Vagina (tissue), 2 donors: ENCODE data around the gene GJA3. TPM values are rescaled to one million over a fixed set of nuclear protein-coding genes. Genes with fewer than 3 reads are reported as not detected.

Source experiments
- DNase-seq, 2 donors: peaks; one replicate each; pipeline ENCODE4 v3.0.0-alpha.2; 2017; ENCODE audit errors: extremely low spot score in 2 of 2
- H3K27ac ChIP-seq: fragments of 200-600 bp; sonication (generic); one replicate; pipeline ENCODE4 v1.5.1; 2019
- H3K27me3 ChIP-seq: fragments of 200-600 bp; sonication (generic); one replicate; pipeline ENCODE4 v1.5.1; 2019
- H3K36me3 ChIP-seq, 2 donors: fragments of 200-600 bp; sonication (generic); one replicate each; pipeline ENCODE4 v1.5.1; 2017 to 2019
- H3K4me1 ChIP-seq: fragments of 200-600 bp; sonication (generic); one replicate; pipeline ENCODE4 v1.5.1; 2019
- H3K4me3 ChIP-seq, 2 donors: fragments of 200-600 bp; sonication (generic); 1 replicate in 1 of 2; 2 replicates in 1 of 2; pipeline ENCODE4 v1.5.1; 2016 to 2019
- H3K9me3 ChIP-seq: fragments of 200-600 bp; sonication (generic); one replicate; pipeline ENCODE4 v1.5.1; 2019
- POLR2A ChIP-seq, 2 donors: fragments of 450-650 bp; IDR thresholded peaks; one replicate each; pipeline ENCODE4 v1.6.1; 2017; ENCODE audit warnings: antibody characterized with exemption in 2 of 2, mild to moderate bottlenecking in 2 of 2, moderate library complexity in 2 of 2
- POLR2AphosphoS5 ChIP-seq, 2 donors: sonication (generic); formaldehyde crosslinking; IDR thresholded peaks; one replicate each; pipeline ENCODE4 v1.9.0; 2017; ENCODE audit warnings: antibody characterized with exemption in 2 of 2, mild to moderate bottlenecking in 2 of 2, low read depth in 1 of 2; ENCODE audit not compliant: insufficient read depth in 1 of 2
- intact Hi-C: fragments of 100-400 bp; cut with DNase I; formaldehyde crosslinking; loops from one replicate; pipeline ENCODE4 v1.15.1; 2023
- total RNA-seq: library from RNA; depleted of rRNA; stranded (reverse); fragments of >200 nt; gene quantifications from one replicate; pipeline ENCODE4 v1.2.3, GENCODE V29; 2016
- TF ChIP-seq, protein P1 (sequence below), 3 experiments: fragments of 450-650 bp in 2 of 3; fragments of 200-600 bp in 1 of 3; sonication (generic) in 1 of 3; IDR thresholded peaks; one replicate each; pipeline ENCODE4 v1.5.1; 2017 to 2019; ENCODE audit warnings: antibody characterized with exemption in 3 of 3, mild to moderate bottlenecking in 2 of 3, moderate library complexity in 2 of 3

The GJA3 gene
- total RNA-seq, 1 donor from 2014 or later = not detected

DNA sequence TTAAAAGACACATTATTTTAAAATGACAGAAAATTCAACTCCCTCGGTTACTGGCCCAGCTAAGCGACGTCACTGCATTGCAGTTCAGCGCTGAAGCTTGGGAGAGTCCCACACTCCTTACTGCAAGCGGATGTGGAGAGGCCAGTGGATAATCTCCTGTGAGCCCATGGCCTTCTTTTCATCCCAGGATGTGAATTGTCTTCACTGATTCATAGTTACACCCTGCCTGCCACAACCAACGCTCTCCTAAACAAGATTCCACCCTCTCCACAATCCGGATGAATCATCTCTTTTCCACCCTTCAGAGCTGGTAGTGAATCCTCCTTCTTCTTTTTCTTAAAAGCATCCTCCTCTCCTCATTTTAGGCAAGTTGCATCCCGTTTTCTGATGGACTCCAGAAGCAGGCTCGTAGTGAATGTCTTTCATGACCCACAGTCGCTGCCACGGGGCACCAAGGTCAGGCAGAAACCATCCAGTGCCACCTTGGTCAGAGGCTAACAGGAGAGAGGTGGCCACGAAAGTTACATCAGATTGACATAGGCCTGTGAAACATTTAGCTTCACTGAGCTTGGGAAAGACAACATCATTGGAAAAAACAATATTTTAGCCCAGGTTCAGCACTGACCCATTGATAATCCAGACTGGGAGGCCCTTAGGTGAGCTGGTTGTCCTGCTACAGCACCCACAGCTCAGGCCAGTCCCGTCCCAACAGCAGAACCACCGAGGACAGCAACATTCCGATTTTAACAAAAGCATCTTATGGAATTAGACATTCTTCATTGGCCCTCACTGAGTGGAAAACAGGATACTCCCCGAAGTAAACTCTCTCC, 29.8 kb upstream of the GJA3 start:
- TF ChIP-seq POLR2AphosphoS5 (IDR thresholded peaks at IDR 0.05; ENCODE audit: insufficient read depth in 1 of 2, low read depth in 1 of 2) = peak in 1 of 2 donors; percentile 16
- no peak for TF ChIP-seq POLR2A (IDR thresholded peaks at IDR 0.05)
- Histone ChIP-seq H3K4me3 (peak overlapping the region in 1 of 2 donors; percentile 54), H3K4me1 (peaks cover 39% of the 10 kb centered on the region), H3K27ac (peak overlapping the region; percentile 65), H3K27me3 (peaks cover 16% of the 10 kb centered on the region), H3K36me3 (no peaks in the 10 kb centered on the region), H3K9me3 (no peaks in the 10 kb centered on the region)
- intact Hi-C loops = loop anchor here (5.0 to 10.0 kb wide), 2 partner anchors 294 to 992 kb away; no protein-coding TSS in a partner anchor
- DNase-seq = peak in 1 of 2 donors; percentile 64

DNA sequence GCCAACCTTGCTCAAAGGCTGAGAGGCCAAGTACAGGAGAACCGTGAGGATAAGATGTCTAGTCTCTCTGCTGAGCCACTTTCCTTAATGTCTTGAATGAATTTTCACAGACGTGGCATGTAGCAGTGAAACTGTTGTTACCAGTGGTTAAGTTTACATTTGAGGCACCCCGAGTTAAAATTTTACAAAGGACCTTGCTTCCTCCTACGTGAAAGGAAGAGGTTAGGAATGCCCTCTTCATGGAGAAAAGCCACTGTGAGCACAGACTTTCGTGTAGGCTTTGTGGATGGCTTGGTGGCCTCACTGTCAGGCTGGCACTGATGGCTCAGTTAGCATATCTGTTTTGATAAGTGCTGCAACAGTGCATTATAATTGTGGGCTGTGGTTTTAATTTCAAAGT, 29.2 kb upstream of the GJA3 start:
- Histone ChIP-seq H3K27me3 (peaks cover 16% of the 10 kb centered on the region), H3K27ac (no peak overlapping the region), H3K4me1 (peaks cover 39% of the 10 kb centered on the region)

GRCh38 chr13:20188667-20189553, 28.1 kb upstream of the GJA3 start:
- TF ChIP-seq POLR2AphosphoS5 (IDR thresholded peaks at IDR 0.05; ENCODE audit: insufficient read depth in 1 of 2, low read depth in 1 of 2) = no peak
- no peak for TF ChIP-seq POLR2A (IDR thresholded peaks at IDR 0.05)
- TF ChIP-seq, protein P1, sequence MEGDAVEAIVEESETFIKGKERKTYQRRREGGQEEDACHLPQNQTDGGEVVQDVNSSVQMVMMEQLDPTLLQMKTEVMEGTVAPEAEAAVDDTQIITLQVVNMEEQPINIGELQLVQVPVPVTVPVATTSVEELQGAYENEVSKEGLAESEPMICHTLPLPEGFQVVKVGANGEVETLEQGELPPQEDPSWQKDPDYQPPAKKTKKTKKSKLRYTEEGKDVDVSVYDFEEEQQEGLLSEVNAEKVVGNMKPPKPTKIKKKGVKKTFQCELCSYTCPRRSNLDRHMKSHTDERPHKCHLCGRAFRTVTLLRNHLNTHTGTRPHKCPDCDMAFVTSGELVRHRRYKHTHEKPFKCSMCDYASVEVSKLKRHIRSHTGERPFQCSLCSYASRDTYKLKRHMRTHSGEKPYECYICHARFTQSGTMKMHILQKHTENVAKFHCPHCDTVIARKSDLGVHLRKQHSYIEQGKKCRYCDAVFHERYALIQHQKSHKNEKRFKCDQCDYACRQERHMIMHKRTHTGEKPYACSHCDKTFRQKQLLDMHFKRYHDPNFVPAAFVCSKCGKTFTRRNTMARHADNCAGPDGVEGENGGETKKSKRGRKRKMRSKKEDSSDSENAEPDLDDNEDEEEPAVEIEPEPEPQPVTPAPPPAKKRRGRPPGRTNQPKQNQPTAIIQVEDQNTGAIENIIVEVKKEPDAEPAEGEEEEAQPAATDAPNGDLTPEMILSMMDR (IDR thresholded peaks at IDR 0.05) = no peak
- DNase-seq = peak in 1 of 2 donors; percentile 77
- Histone ChIP-seq H3K4me1 (peaks cover 34% of the 10 kb centered on the region), H3K27me3 (peaks cover 10% of the 10 kb centered on the region), H3K9me3 (no peaks in the 10 kb centered on the region), H3K36me3 (no peaks in the 10 kb centered on the region), H3K4me3 (no peak overlapping the region), H3K27ac (no peak overlapping the region)
- intact Hi-C loops = no loop called here

More for the DNA sequence above, 29.2 kb upstream of the GJA3 start:
- no peak for TF ChIP-seq POLR2AphosphoS5 (IDR thresholded peaks at IDR 0.05; ENCODE audit: insufficient read depth in 1 of 2, low read depth in 1 of 2)
- TF ChIP-seq, protein P1 (IDR thresholded peaks at IDR 0.05) = no peak
- TF ChIP-seq POLR2A (IDR thresholded peaks at IDR 0.05) = no peak
- Histone ChIP-seq H3K9me3 (no peaks in the 10 kb centered on the region), H3K36me3 (no peaks in the 10 kb centered on the region), H3K4me3 (peak overlapping the region in 1 of 2 donors; percentile 54)
- intact Hi-C loops = loop anchor here (5.0 to 10.0 kb wide), 2 partner anchors 295 to 992 kb away; no protein-coding TSS in a partner anchor
- DNase-seq = no peak

GRCh38 chr13:20186771-20187170, 25.9 kb upstream of the GJA3 start:
- no peaks in the 10 kb centered on the region for H3K36me3 ChIP-seq
- intact Hi-C loops = no loop called here
- H3K9me3 ChIP-seq = no peaks in the 10 kb centered on the region
- TF ChIP-seq, protein P1 (IDR thresholded peaks at IDR 0.05) = no peak
- TF ChIP-seq POLR2AphosphoS5 (IDR thresholded peaks at IDR 0.05; ENCODE audit: insufficient read depth in 1 of 2, low read depth in 1 of 2) (no peak), POLR2A (IDR thresholded peaks at IDR 0.05) (no peak)
- no peak overlapping the region for H3K27ac ChIP-seq
- peaks cover 13% of the 10 kb centered on the region for H3K4me1 ChIP-seq
- no peak overlapping the region for H3K4me3 ChIP-seq
- peak in 1 of 2 donors; percentile 58 for DNase-seq
- H3K27me3 ChIP-seq = peaks cover 6% of the 10 kb centered on the region

DNA sequence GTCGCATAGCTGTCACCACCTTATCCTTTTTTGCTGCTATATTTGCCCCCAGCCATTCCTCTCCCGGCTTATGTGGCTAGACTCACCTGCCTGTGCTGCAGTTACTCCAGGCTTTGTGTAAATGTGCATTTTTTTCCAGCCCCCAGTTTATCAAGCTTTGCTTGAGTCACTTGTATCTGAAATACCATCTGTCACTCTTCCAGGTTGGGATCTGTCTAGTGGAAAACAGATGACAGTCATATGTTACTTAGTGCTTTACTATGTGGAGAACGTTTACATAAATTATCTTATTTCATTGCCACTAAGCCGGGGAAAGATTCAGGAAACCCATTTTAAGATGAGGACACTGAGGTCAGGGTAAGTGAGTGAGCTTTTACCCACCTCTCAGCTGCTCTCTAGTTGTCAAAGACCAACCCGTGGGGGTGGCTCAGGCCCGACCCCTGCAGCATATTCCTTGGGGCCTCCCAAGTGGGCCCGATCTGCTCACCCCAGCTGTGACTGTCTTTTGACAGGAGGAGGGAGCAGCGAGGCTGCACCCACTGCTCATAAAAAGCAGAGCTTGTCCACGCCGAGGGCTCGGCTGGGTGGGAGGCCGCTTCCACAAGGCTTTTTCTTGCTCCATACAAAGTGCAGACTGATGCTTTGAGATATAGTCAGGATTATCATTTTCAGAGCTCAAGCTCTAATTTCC, 24.7 kb upstream of the GJA3 start:
- Histone ChIP-seq H3K27me3 (no peaks in the 10 kb centered on the region), H3K4me1 (peaks cover under 1% of the 10 kb centered on the region), H3K36me3 (no peaks in the 10 kb centered on the region), H3K27ac (no peak overlapping the region), H3K4me3 (no peak overlapping the region), H3K9me3 (no peaks in the 10 kb centered on the region)
- intact Hi-C loops = no loop called here
- TF ChIP-seq POLR2AphosphoS5 (IDR thresholded peaks at IDR 0.05; ENCODE audit: insufficient read depth in 1 of 2, low read depth in 1 of 2) (no peak), POLR2A (IDR thresholded peaks at IDR 0.05) (no peak)
- TF ChIP-seq, protein P1 (IDR thresholded peaks at IDR 0.05) = no peak
- peak in 1 of 2 donors; percentile 54 for DNase-seq
